ENCODE data around the gene ATF4.
"Not testable (repeated sequence)": the region's sequence is repeated elsewhere in the genome, so short reads cannot be mapped to it uniquely, and the experiment has no call there.

The ATF4 gene

DNA sequence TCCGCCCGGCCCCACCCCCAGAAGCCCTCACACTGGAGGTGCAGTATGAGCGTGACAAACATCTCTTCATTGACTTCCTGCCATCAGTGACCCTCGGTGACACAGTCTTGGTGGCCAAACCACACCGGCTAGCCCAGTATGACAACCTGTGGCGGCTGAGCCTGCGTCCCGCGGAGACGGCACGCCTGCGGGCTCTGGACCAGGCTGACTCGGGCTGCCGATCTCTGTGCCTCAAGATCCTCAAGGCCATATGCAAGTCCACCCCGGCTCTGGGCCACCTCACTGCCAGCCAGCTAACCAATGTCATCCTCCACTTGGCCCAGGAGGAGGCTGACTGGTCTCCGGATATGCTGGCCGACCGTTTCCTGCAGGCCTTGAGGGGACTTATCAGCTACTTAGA, 6.6 kb upstream of the ATF4 start:
- Histone ChIP-seq H3K27ac (ENCODE audit: low read depth, low read length) (no peak overlapping the region), H3K4me3 (ENCODE audit: low read depth, low read length) (no peak overlapping the region), H3K9me3 (ENCODE audit: control insufficient read depth, insufficient read depth, low read length) (no peaks in the 10 kb centered on the region), H3K27me3 (ENCODE audit: control insufficient read depth, insufficient read depth, low read length) (peaks cover 70% of the 10 kb centered on the region), H3K36me3 (ENCODE audit: control insufficient read depth, insufficient read depth, low read length) (peaks cover 66% of the 10 kb centered on the region), H3K4me1 (ENCODE audit: control insufficient read depth, insufficient read depth, low read length) (peaks cover 7% of the 10 kb centered on the region; the same call in 1 of the 2 replicates), H3K9ac (ENCODE audit: low read depth, low read length) (no peak overlapping the region)

DNA sequence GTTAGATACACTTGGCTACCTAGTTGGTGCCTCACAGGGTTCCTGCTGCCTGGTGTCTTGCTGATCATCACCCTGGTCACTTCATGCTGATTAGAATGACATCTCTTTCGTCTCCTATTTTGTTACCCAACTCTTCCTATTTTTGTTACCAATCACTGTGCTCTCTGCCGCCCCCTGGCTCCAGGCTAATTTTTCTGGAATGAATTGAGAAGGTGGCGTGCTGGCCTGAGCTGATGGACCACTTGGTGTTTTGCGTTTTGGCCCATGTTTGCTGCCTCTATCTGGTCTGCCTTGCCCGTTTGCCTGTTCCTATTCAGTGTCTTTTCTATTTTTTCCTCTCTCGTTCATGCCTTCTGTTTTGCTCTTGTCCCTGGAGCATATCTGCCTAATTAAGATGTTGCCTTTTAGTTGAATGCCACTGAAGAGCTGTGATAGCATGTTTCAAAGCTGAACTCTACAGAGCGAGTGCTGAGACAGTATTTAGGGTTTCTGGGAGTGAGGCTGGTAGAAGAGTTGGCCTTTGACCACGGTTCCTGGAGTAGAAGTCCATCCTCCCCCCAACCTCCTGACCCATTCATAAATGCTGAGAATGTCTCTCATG, 5.9 kb upstream of the ATF4 start:
- H3K4me1 ChIP-seq (ENCODE audit: control insufficient read depth, insufficient read depth, low read length) = peaks cover 10% of the 10 kb centered on the region; the same call in 1 of the 2 replicates
- H3K27ac ChIP-seq (ENCODE audit: low read depth, low read length) = no peak overlapping the region
- H3K36me3 ChIP-seq (ENCODE audit: control insufficient read depth, insufficient read depth, low read length) = peaks cover 60% of the 10 kb centered on the region
- H3K27me3 ChIP-seq (ENCODE audit: control insufficient read depth, insufficient read depth, low read length) = peaks cover 64% of the 10 kb centered on the region
- no peak overlapping the region for H3K4me3 ChIP-seq (ENCODE audit: low read depth, low read length)
- no peak overlapping the region for H3K9ac ChIP-seq (ENCODE audit: low read depth, low read length)
- H3K9me3 ChIP-seq (ENCODE audit: control insufficient read depth, insufficient read depth, low read length) = no peaks in the 10 kb centered on the region

DNA sequence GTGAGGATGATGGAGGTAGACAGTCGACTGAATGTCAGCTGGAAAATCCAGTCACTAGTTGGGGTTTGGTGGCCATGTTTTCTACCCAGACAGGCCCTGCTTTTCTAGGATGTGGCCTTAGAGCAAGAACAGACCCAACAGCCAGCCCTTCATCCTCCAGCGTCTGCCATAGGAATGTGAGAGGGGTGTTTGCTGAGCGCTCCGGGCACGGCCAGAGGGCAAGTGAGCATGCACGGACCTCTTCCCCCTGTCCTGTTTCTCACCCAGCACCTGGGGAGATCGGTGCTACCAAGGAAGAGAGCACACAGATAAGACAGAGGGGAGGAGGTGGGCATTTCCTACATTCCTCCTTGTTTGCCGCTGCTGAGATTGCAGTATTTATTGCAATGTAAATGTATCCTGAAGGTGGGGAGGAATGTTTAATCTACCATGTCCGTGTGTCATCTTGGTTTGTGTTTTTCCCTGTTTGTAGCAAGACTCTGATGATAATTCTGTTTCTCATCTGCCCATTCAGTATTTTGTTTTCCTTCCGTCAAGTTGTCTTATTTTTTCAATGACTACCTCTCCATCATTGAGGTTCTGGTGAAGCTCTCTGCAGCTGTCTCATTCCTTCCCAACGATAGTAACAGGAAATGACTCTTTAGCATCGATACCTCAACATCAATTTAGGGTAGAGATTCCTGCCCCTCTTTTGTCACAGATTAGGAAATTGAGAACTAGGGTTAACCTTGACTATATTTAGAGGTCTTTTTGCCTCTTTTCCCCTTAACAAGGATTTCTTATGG, 4.9 kb upstream of the ATF4 start:
- H3K4me1 ChIP-seq (ENCODE audit: control insufficient read depth, insufficient read depth, low read length) = peaks cover 10% of the 10 kb centered on the region; the same call in 1 of the 2 replicates
- H3K36me3 ChIP-seq (ENCODE audit: control insufficient read depth, insufficient read depth, low read length) = peaks cover 58% of the 10 kb centered on the region
- H3K9ac ChIP-seq (ENCODE audit: low read depth, low read length) = no peak overlapping the region
- H3K27ac ChIP-seq (ENCODE audit: low read depth, low read length) = no peak overlapping the region
- no peak overlapping the region for H3K4me3 ChIP-seq (ENCODE audit: low read depth, low read length)
- peaks cover 54% of the 10 kb centered on the region for H3K27me3 ChIP-seq (ENCODE audit: control insufficient read depth, insufficient read depth, low read length)
- no peaks in the 10 kb centered on the region for H3K9me3 ChIP-seq (ENCODE audit: control insufficient read depth, insufficient read depth, low read length)

DNA sequence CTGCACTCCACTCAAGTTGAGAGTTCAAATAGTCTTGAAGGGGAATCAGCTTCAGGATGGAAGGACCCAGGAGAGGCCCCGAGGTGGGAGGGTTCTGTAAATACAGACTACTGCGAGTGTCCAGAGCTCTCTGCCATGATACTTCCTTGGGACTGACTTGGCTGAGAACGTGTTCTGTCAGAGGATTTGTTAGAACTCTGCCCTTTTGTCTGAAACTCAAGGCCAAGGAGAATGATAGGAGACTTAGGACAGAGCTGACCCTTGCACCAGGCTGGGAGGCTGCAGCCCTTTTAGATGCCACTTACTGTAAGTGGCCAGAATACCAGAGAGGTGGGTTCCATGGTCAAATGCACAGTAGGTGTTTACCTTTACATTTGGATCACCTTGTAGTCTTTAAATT, 2.9 kb upstream of the ATF4 start:
- Histone ChIP-seq H3K4me3 (ENCODE audit: low read depth, low read length) (no peak overlapping the region), H3K27me3 (ENCODE audit: control insufficient read depth, insufficient read depth, low read length) (peaks cover 35% of the 10 kb centered on the region; the same call in 1 of the 2 replicates), H3K9ac (ENCODE audit: low read depth, low read length) (no peak overlapping the region), H3K9me3 (ENCODE audit: control insufficient read depth, insufficient read depth, low read length) (no peaks in the 10 kb centered on the region), H3K36me3 (ENCODE audit: control insufficient read depth, insufficient read depth, low read length) (peaks cover 57% of the 10 kb centered on the region), H3K4me1 (ENCODE audit: control insufficient read depth, insufficient read depth, low read length) (peaks cover 12% of the 10 kb centered on the region), H3K27ac (ENCODE audit: low read depth, low read length) (no peak overlapping the region)

- Histone ChIP-seq H3K4me3 (ENCODE audit: low read depth, low read length) (0 out of 2 replicates have a peak overlapping the region, but pooled peaks have one; percentile 97), H3K9me3 (ENCODE audit: control insufficient read depth, insufficient read depth, low read length) (no peaks in the 10 kb centered on the region), H3K27me3 (ENCODE audit: control insufficient read depth, insufficient read depth, low read length) (peaks cover 31% of the 10 kb centered on the region; the same call in 1 of the 2 replicates), H3K4me1 (ENCODE audit: control insufficient read depth, insufficient read depth, low read length) (peaks cover 12% of the 10 kb centered on the region), H3K9ac (ENCODE audit: low read depth, low read length) (no peak overlapping the region), H3K36me3 (ENCODE audit: control insufficient read depth, insufficient read depth, low read length) (peaks cover 58% of the 10 kb centered on the region), H3K27ac (ENCODE audit: low read depth, low read length) (no peak overlapping the region)
These were observed 2.1 kb upstream of the ATF4 start for GRCh38 chr22:39518144-39518786.

DNA sequence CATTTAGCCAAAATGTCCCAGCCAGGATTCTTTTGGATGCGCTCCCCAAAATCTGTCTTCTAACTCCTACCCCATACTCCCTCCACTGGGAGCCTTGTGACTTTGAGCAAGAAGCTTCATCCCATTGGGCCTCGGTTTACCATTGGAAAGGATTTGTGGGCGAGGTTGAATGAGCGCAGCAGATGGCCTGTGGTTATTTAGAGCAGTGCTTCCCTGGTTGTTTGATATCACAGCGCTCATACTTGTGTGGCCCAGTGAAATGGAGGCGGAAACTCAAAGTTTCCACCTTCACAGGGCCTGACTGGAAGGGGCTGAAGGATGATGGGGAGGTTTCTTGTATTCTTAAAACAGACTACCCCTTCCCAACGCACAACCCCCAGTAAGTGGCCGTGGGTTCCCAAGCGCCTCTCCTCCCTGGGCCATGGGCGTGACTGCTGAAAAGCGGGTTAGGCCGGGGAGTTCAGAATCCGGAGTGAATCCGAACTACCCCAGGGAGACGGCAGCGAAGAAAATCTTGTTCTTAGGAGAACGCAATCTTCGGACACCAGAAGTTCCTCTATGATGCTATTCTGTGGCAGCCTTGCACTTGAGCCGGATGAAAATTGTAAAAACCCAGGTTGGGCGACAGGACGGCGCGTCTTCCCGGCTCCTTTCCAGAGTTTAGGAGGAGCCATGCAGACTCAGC, 1.2 kb upstream of the ATF4 start:
- Histone ChIP-seq H3K4me3 (ENCODE audit: low read depth, low read length) (peak overlapping the region; percentile 97), H3K27me3 (ENCODE audit: control insufficient read depth, insufficient read depth, low read length) (peaks cover 22% of the 10 kb centered on the region; the same call in 1 of the 2 replicates), H3K4me1 (ENCODE audit: control insufficient read depth, insufficient read depth, low read length) (peaks cover 12% of the 10 kb centered on the region), H3K36me3 (ENCODE audit: control insufficient read depth, insufficient read depth, low read length) (peaks cover 56% of the 10 kb centered on the region), H3K9ac (ENCODE audit: low read depth, low read length) (peak overlapping the region; percentile 77), H3K9me3 (ENCODE audit: control insufficient read depth, insufficient read depth, low read length) (no peaks in the 10 kb centered on the region), H3K27ac (ENCODE audit: low read depth, low read length) (peak overlapping the region; percentile 98)

- H3K9ac ChIP-seq (ENCODE audit: low read depth, low read length) = peak overlapping the region; percentile 99
- peak overlapping the region; percentile 97 for H3K4me3 ChIP-seq (ENCODE audit: low read depth, low read length)
- H3K4me1 ChIP-seq (ENCODE audit: control insufficient read depth, insufficient read depth, low read length) = peaks cover 12% of the 10 kb centered on the region
- peak overlapping the region; percentile 98 for H3K27ac ChIP-seq (ENCODE audit: low read depth, low read length)
- H3K27me3 ChIP-seq (ENCODE audit: control insufficient read depth, insufficient read depth, low read length) = peaks cover 17% of the 10 kb centered on the region; the same call in 1 of the 2 replicates
- no peaks in the 10 kb centered on the region for H3K9me3 ChIP-seq (ENCODE audit: control insufficient read depth, insufficient read depth, low read length)
- peaks cover 56% of the 10 kb centered on the region for H3K36me3 ChIP-seq (ENCODE audit: control insufficient read depth, insufficient read depth, low read length)
These were observed 609 bp upstream of the ATF4 start for GRCh38 chr22:39519681-39520225.

DNA sequence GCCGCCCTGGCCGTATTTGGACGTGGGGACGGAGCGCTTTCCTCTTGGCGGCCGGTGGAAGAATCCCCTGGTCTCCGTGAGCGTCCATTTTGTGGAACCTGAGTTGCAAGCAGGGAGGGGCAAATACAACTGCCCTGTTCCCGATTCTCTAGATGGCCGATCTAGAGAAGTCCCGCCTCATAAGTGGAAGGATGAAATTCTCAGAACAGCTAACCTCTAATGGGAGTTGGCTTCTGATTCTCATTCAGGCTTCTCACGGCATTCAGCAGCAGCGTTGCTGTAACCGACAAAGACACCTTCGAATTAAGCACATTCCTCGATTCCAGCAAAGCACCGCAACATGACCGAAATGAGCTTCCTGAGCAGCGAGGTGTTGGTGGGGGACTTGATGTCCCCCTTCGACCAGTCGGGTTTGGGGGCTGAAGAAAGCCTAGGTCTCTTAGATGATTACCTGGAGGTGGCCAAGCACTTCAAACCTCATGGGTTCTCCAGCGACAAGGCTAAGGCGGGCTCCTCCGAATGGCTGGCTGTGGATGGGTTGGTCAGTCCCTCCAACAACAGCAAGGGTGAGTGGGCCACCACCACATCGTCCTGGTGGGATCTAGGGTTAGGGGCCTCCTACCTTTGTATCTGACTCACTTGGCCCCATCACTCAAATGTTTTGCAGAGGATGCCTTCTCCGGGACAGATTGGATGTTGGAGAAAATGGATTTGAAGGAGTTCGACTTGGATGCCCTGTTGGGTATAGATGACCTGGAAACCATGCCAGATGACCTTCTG, 934 bp downstream of the ATF4 start:
- Histone ChIP-seq H3K27ac (ENCODE audit: low read depth, low read length) (peak overlapping the region; percentile 98), H3K36me3 (ENCODE audit: control insufficient read depth, insufficient read depth, low read length) (peaks cover 48% of the 10 kb centered on the region), H3K4me3 (ENCODE audit: low read depth, low read length) (peak overlapping the region; percentile 97), H3K4me1 (ENCODE audit: control insufficient read depth, insufficient read depth, low read length) (peaks cover 12% of the 10 kb centered on the region), H3K9ac (ENCODE audit: low read depth, low read length) (peak overlapping the region; percentile 99)
- H3K9me3 ChIP-seq (ENCODE audit: control insufficient read depth, insufficient read depth, low read length); H3K27me3 ChIP-seq (ENCODE audit: control insufficient read depth, insufficient read depth, low read length): not testable (repeated sequence)

GRCh38 chr22:39522091-39522490, 1.7 kb downstream of the ATF4 start:
- not testable (repeated sequence) for H3K27me3 ChIP-seq (ENCODE audit: control insufficient read depth, insufficient read depth, low read length); H3K9me3 ChIP-seq (ENCODE audit: control insufficient read depth, insufficient read depth, low read length); H3K9ac ChIP-seq (ENCODE audit: low read depth, low read length)
- H3K27ac ChIP-seq (ENCODE audit: low read depth, low read length) = peak overlapping the region; percentile 98
- peaks cover 43% of the 10 kb centered on the region for H3K36me3 ChIP-seq (ENCODE audit: control insufficient read depth, insufficient read depth, low read length)
- peak overlapping the region; percentile 97 for H3K4me3 ChIP-seq (ENCODE audit: low read depth, low read length)
- peaks cover 12% of the 10 kb centered on the region for H3K4me1 ChIP-seq (ENCODE audit: control insufficient read depth, insufficient read depth, low read length)

Data from HUES48 (cell line).